ENCODE results near the gene RARB. TPM values are rescaled to one million over a fixed set of nuclear protein-coding genes. Genes with fewer than 3 reads are reported as not detected.

The RARB gene
- total RNA-seq, 1 donor from 2014 or later: not detected

DNA sequence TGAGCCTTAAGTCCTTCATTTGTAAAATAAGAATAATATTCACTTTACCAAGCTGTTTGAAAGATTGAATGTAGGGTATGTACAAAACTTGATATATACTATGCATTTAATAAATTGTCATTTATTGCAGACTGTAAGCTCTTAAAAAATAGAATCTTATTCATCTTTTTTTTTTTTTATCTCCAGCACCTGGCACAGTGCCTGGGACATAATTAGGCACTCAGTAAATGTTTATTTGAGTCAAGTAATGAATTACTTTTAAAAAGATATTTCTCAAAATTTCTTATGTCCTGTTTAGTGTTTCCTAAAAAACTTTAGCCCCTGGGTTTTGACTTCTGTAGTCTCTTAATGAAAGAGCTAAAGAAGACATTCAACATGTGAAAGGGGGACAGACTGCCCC lies 164.9 kb downstream of the RARB start:
- intact Hi-C loops (cut with micrococcal nuclease): loop anchor here (10.0 kb wide), 1 partner anchor 148 kb away; no protein-coding TSS in a partner anchor

- intact Hi-C loops (cut with micrococcal nuclease): loop anchor here (10.0 kb wide), 1 partner anchor 149 kb away; no protein-coding TSS in a partner anchor
These were observed 166.0 kb downstream of the RARB start for GRCh38 chr3:25594007-25594502.

DNA sequence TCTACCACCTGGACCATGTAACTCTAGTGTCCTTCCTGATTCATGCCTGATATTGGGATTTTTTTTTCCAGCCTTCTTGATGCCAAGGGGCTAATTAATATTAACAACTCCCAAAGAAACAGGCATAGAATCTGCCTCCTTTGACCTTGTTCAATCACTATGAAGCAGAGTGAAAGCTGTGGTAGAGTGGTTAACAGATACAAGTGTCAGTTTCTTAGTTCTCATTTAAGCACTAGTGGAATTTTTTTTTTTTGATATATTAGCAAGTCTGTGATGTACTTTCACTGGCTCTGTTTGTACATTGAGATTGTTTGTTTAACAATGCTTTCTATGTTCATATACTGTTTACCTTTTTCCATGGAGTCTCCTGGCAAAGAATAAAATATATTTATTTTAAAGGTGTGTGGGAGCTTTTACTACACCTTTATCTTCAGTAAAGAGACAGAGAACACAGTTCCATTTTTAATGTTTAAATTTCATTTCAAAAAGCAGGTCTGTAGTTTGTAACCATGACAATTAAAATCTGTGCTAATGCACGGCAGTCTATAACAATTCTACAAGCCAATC lies 169.6 kb downstream of the RARB start:
- intact Hi-C loops (cut with micrococcal nuclease): loop anchor here (10.0 kb wide), 1 partner anchor 153 kb away; no protein-coding TSS in a partner anchor

- intact Hi-C loops (cut with micrococcal nuclease): no loop called here
These were observed 175.6 kb downstream of the RARB start for GRCh38 chr3:25603703-25604102.

DNA sequence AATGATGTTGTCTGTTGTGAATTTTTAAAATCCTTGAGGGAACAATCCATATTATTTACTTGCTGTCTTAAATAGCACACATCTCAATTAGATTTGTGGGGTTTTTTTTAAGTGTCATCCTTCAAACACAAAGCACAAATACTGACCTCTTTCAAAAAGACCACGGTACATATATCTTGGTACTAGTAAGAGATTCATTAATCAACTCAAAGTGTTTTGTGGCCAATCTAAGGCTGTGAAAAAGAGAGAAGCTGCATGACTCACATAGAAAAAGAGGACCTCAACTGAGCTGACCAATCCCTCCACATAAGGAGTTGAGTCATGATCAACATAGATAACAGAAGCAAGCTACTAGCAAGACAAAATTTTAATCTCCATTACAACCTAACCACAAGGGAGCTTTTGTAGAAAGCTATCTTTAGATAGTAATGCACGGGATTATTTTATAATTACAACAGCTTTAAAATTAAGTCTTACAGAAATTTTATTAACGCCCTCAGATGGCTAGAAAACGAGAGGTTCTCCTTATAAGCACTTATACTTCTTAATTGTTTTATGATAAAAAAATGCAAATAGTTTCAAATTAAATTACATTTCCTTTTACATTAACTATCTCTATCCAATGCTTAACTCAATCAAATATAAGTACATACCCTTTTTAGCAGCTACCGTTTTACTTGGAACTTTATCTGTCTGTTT lies 176.2 kb downstream of the RARB start:
- intact Hi-C loops (cut with micrococcal nuclease): no loop called here

- intact Hi-C loops (cut with micrococcal nuclease): no loop called here
These were observed 182.1 kb downstream of the RARB start for GRCh38 chr3:25610167-25610566.

- intact Hi-C loops (cut with micrococcal nuclease): no loop called here
These were observed 182.7 kb downstream of the RARB start for GRCh38 chr3:25610779-25611178.

DNA sequence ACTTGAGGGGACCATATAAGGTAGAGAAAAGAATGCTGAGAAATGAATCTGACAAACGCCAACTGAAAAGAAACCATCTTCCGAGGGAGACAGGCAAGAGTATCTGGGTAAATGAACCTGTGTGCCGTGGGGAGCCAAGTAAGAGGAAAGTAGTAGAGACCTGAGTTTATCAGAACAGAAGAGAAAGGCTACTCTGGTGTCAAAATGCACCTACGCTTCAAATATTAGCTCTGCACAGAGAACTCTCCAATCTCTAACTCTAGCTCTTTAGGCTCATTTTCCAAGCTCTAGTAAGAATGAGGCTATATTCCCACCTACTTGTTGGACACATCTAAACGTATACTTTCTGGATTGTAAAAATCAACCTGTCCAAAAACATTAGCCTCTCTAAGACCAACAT lies 183.1 kb downstream of the RARB start:
- intact Hi-C loops (cut with micrococcal nuclease): no loop called here

GRCh38 chr3:25618028-25618427 lies 190.0 kb downstream of the RARB start:
- intact Hi-C loops (cut with micrococcal nuclease): no loop called here

DNA sequence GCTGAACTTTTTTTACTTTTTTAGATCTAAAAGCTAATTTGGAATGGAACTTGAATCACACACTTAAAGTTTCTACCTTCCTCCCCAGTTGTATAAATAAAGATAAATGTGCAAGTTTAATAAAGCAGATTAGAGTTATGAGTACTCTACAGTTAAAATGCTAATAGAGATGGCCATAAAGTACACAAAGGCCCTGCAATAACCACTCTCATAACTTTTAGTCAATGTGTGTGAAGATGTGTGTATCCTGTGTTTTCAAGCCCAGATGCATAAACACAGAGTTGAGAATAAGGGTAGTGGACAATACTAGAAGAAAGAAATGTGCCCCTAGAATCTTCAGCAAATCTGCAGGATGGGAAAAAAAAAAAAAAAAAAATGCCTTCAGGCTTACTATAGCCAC lies 191.3 kb downstream of the RARB start:
- intact Hi-C loops (cut with micrococcal nuclease): no loop called here

DNA sequence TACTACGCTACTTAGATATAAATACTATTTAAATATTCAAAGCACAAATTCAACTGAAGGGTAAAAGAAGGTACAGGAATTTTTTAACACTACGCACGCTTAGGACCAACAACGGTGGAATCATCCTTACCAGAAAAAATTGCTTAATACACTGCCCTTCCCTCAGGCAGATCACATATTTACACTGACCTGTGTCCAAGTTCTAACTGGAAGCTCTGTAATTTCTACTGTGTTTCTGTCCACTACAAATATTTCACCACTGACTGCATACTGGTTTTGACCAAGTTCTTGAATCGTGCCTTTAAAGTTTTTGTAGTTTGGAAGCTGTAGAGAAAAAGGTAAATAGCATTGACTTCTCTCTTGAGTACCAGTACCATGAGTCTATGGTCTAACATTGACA lies 192.4 kb downstream of the RARB start:
- intact Hi-C loops (cut with micrococcal nuclease): no loop called here

DNA sequence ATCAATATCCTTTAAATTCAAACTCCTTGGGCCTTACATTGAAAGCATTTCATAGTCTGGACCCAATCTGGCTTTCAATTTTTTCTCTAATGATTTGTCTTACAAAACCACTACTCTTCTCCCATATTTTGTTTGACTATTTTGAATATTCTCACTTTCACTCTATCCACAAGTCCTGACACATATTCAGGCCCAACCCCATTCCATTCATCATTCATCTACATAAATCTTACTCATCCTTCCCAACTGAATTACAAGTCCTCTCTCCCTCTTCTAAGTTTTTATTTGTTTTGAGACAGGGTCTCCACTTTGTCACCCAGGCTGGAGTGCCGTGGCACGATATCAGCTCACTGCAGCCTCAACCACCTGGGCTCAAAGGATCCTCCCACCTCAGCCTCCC lies 193.0 kb downstream of the RARB start:
- intact Hi-C loops (cut with micrococcal nuclease): no loop called here

DNA sequence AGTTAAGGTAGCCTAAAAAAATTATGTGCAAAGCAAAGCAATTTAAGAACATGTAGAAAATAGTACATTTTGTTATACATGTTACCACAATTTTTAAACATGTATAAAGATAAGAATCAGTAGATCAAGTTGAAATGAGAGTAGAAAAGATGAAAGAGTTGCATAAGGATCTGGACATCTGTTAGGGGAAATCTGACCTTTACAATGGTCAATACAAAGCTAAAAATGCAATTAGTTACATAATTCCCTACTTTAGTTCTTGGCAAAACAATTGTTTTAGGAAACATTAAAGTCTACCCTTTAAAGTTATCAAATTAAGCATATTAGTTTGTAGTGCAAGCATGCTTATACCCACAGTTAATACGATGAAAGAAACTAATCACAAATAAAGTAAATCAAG lies 203.9 kb downstream of the RARB start:
- intact Hi-C loops (cut with micrococcal nuclease): no loop called here

DNA sequence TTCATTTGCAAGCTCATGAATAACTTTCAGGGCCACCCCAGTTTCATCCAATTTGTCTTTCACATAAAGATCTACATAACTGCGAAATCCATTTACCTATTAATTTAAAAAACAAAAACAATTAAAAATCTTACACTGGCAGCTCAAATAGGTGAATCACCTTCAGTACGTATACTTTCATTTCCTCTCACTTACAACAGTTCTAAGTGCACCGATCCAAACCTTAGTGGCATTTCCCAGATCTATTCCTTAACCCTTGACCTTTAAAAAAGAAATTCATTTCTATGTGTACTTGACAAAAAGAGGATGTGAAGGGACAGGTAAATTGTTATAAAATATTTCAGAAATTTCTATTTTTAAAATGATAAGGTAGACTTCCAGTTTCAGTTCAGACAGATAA lies 205.9 kb downstream of the RARB start:
- intact Hi-C loops (cut with micrococcal nuclease): no loop called here

DNA sequence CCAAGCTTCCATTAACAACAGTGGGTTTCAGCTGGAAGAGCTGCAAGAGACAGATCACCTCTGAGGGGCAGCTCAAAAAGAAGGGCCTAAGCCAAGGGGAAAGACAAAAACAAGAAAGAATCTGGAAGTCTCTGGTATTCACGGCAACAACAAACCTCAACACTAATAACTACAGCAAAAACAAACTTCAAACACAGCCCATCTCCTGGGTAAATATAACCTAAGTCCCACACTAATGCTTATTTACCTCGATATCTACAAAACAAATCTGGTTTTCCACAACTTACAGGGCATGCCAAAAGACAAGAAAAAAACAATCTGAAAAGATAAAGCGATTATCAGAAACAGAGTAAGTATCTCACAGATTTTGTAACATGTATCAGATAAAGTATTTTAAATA lies 207.0 kb downstream of the RARB start:
- intact Hi-C loops (cut with micrococcal nuclease): no loop called here

Other genes with a start within 250 kb of the RARB start
- gene TOP2B, start 236.6 kb downstream of the RARB start, total RNA-seq: 125 and 126 TPM in 2 replicates

Measured in T-helper 2 cell treated with Interferon-gamma antibody and Interleukin-4, amounts not matched to agents 100 ng/mL and 5 ng/mL, for 36 hours (primary cell).